GM21528 (cell line): ENCODE measurements around the gene ECM1.

Experiments used
- ATAC-seq: cut with Tn5 transposase; IDR thresholded peaks from one replicate; pipeline ENCODE4 v1.9.1; 2021; ENCODE audit warnings: mild to moderate bottlenecking, moderate library complexity; ENCODE audit not compliant: unreplicated experiment, low FRiP score

The ECM1 gene

GRCh38 chr1:150543500-150544143 lies 35.7 kb downstream of the ECM1 start:
- ATAC-seq = no peak

- no peak for ATAC-seq
Measured at GRCh38 chr1:150544204-150544603, 36.3 kb downstream of the ECM1 start.

- ATAC-seq = no peak
Measured at GRCh38 chr1:150545486-150546032, 37.6 kb downstream of the ECM1 start.

GRCh38 chr1:150546294-150546937 lies 38.5 kb downstream of the ECM1 start:
- ATAC-seq = no peak

GRCh38 chr1:150548324-150548631 lies 40.4 kb downstream of the ECM1 start:
- ATAC-seq = no peak

GRCh38 chr1:150548632-150549495 lies 41.0 kb downstream of the ECM1 start, which contains the start of gene ADAMTSL4:
Gene ADAMTSL4 (plus strand): TSS chr1:150549408. CDS start chr1:150552289, 2,881 bp downstream.
- ATAC-seq = no peak

GRCh38 chr1:150549496-150550221 lies 41.8 kb downstream of the ECM1 start:
- no peak for ATAC-seq

GRCh38 chr1:150550222-150551050 lies 42.5 kb downstream of the ECM1 start:
- no peak for ATAC-seq

GRCh38 chr1:150551051-150551783 lies 43.3 kb downstream of the ECM1 start:
- ATAC-seq = no peak

- no peak for ATAC-seq
Measured at GRCh38 chr1:150551784-150552127, 43.8 kb downstream of the ECM1 start.

- ATAC-seq = no peak
Measured at GRCh38 chr1:150552128-150552910, 44.4 kb downstream of the ECM1 start.

GRCh38 chr1:150552911-150553289 lies 45.0 kb downstream of the ECM1 start:
- no peak for ATAC-seq

- no peak for ATAC-seq
Measured at GRCh38 chr1:150553392-150554085, 45.6 kb downstream of the ECM1 start.

GRCh38 chr1:150554086-150554452 lies 46.2 kb downstream of the ECM1 start:
- no peak for ATAC-seq

- no peak for ATAC-seq
Measured at GRCh38 chr1:150555198-150555970, 47.5 kb downstream of the ECM1 start.

- no peak for ATAC-seq
Measured at GRCh38 chr1:150555971-150556865, 48.3 kb downstream of the ECM1 start.
